Psoas muscle (tissue), 8 donors: ENCODE results near the gene ARFRP1. TPM values are rescaled to one million over a fixed set of nuclear protein-coding genes. Genes with fewer than 3 reads are reported as not detected.

Experiments
- ATAC-seq, 4 donors: fragments of 200-7000 bp; cut with Tn5 transposase; one replicate each; pipeline ENCODE4 v1.9.1; 2020; ENCODE audit warnings: moderate library complexity in 3 of 4, mild to moderate bottlenecking in 2 of 4
- DNase-seq, 2 donors: peaks; one replicate each; pipeline ENCODE4 v3.0.0-alpha.2; 2020
- H3K27ac ChIP-seq: fragments of 200-600 bp; one replicate; pipeline ENCODE4 v1.8.0; 2022
- H3K27me3 ChIP-seq, 3 donors: fragments of 200-600 bp in 1 of 3; one replicate each; pipeline versions ENCODE4 v1.6.1 to v1.8.0; 2013 to 2022; ENCODE audit warnings: low read length in 2 of 3, mild to moderate bottlenecking in 2 of 3, moderate library complexity in 1 of 3; ENCODE audit not compliant: insufficient read depth in 3 of 3
- H3K36me3 ChIP-seq, 2 donors: fragments of 200-600 bp in 1 of 2; one replicate each; pipeline versions ENCODE4 v1.6.1 to v1.8.0; 2013 to 2022; ENCODE audit warnings: low read depth in 1 of 2, mild to moderate bottlenecking in 1 of 2, moderate library complexity in 1 of 2; ENCODE audit not compliant: insufficient read depth in 1 of 2
- H3K4me1 ChIP-seq: fragments of 200-600 bp; one replicate; pipeline ENCODE4 v1.8.0; 2022
- H3K4me3 ChIP-seq: fragments of 200-600 bp; one replicate; pipeline ENCODE4 v1.8.0; 2022; ENCODE audit warnings: mild to moderate bottlenecking
- H3K9me3 ChIP-seq: fragments of 200-600 bp; one replicate; pipeline ENCODE4 v1.8.0; 2022
- CTCF ChIP-seq: fragments of 200-600 bp; IDR thresholded peaks from one replicate; pipeline ENCODE4 v1.8.0; 2022; ENCODE audit warnings: antibody characterized with exemption
- WGBS, 3 donors: extraction: QIAGEN DNeasy Blood & Tissue Kit; methylation state at CpG; one replicate each; pipeline versions ENCODE4 v1.1.6 to v1.1.7; 2013; 5-methylcytosine and 5-hydroxymethylcytosine counted together
- intact Hi-C, 2 donors: fragments of 100-400 bp; cut with DNase I; formaldehyde crosslinking; loops; one replicate each; pipeline versions ENCODE4 v1.11.0 to v1.14.2; 2022
- polyA plus RNA-seq, 3 donors: library from polyadenylated mRNA; stranded (reverse); fragments of 200-250 nt; gene quantifications; one replicate each; pipeline ENCODE4 v1.2.3, GENCODE V29; 2013
- total RNA-seq, 4 donors: library from RNA; stranded (reverse); fragmentation: NEBNext Ultra II Directional in 2 of 4; extraction: Animal tissue kit (Norgen Biotek cat#: 25700) in 2 of 4; gene quantifications; one replicate each; pipeline versions ENCODE4 v1.2.1 to v1.2.4, GENCODE V29; 2021 to 2023
- donor health status: healthy with polysubstance abuse.
- donor health status: DM: no; HTN: no; CAD: no; lungs with moderate emphysema.
- donor health status: Bipolar disorder and iron deficiency.
- donor health status: healthy.
- donor health status: DM: yes; HTN: yes; CAD: no.
- donor health status: DM: no; HTN: no; CAD: no.
- donor health status: DM: no; HTN: no; CAD: no.
- donor health status: DM: yes; HTN: yes; CAD: no.

Gene ARFRP1
- total and polyA plus RNA-seq, 7 donors, result 22.9 to 74.0 (median 32.5) TPM

- ATAC-seq, result no peak
- H3K27ac ChIP-seq, result peak overlapping the region; percentile 71
- H3K4me3 ChIP-seq, result no peak overlapping the region
- intact Hi-C loops, result loop anchor here in 1 of 2 donors (5.0 kb wide), 2 partner anchors 37 to 38 kb away; partner anchors contain the start of genes LIME1 and SLC2A4RG
- DNase-seq, result peak; percentile 24 to 61
- H3K27me3 ChIP-seq, result no peaks in the 10 kb centered on the region
- H3K36me3 ChIP-seq, result peaks cover 3 to 30% of the 10 kb centered on the region in 2 donors
- no peak for TF ChIP-seq CTCF
- H3K9me3 ChIP-seq, result no peaks in the 10 kb centered on the region
- H3K4me1 ChIP-seq, result peaks cover 36% of the 10 kb centered on the region
- 69 to 74% (median 72%) methylated on average over 23 to 24 of the region's 24 CpGs for WGBS, 3 donors
Measured at GRCh38 chr20:63699466-63700198, 8.1 kb downstream of the ARFRP1 start.

- peak; percentile 83 to 85 for DNase-seq
- ATAC-seq, result peak; percentile 47 to 65 (median 58)
- H3K36me3 ChIP-seq, result peaks cover 7 to 30% of the 10 kb centered on the region in 2 donors
- peaks cover 36% of the 10 kb centered on the region for H3K4me1 ChIP-seq
- no peaks in the 10 kb centered on the region for H3K27me3 ChIP-seq
- no peak for TF ChIP-seq CTCF
- H3K9me3 ChIP-seq, result no peaks in the 10 kb centered on the region
- H3K27ac ChIP-seq, result peak overlapping the region; percentile 71
- peak overlapping the region; percentile 9 for H3K4me3 ChIP-seq
- 25 to 34% (median 25%) methylated on average over 16 to 19 of the region's 19 CpGs for WGBS, 3 donors
- intact Hi-C loops, result no loop called here
Measured at GRCh38 chr20:63698739-63699465, 8.9 kb downstream of the ARFRP1 start.

DNA sequence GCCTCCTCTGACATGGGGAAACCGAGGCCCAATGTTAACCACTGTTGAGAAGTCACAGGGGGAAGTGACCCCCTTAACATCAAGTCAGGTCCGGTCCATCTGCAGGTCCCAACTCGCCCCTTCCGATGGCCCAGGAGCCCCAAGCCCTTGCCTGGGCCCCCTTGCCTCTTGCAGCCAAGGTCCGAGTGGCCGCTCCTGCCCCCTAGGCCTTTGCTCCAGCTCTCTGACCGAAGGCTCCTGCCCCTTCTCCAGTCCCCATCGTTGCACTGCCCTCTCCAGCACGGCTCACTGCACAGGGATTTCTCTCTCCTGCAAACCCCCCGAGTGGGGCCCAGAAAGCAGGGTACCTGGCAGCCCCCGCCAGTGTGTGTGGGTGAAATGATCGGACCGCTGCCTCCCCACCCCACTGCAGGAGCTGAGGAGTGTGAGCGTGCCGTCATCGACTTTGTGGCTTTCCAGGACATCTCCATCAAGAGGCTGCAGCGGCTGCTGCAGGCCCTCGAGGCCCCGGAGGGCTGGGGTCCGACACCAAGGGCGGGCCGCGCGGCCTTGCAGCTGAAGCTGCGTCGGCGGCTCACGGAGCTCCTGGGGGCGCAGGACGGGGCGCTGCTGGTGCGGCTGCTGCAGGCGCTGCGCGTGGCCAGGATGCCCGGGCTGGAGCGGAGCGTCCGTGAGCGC, 9.8 kb downstream of the ARFRP1 start:
- H3K9me3 ChIP-seq, result no peaks in the 10 kb centered on the region
- H3K36me3 ChIP-seq, result peaks cover 7 to 27% of the 10 kb centered on the region in 2 donors
- peak overlapping the region; percentile 66 for H3K27ac ChIP-seq
- DNase-seq (peak in 1 of 2 donors; percentile 58), ATAC-seq (no peak)
- TF ChIP-seq CTCF, result no peak
- peak overlapping the region; percentile 9 for H3K4me3 ChIP-seq
- peaks cover 36% of the 10 kb centered on the region for H3K4me1 ChIP-seq
- H3K27me3 ChIP-seq, result no peaks in the 10 kb centered on the region
- intact Hi-C loops, result no loop called here
- WGBS, 3 donors, result 69 to 81% (median 79%) methylated on average over 39 to 40 of the region's 40 CpGs

GRCh38 chr20:63697357-63697867, 10.4 kb downstream of the ARFRP1 start:
- intact Hi-C loops, result no loop called here
- Histone ChIP-seq H3K36me3 (peaks cover 7 to 27% of the 10 kb centered on the region in 2 donors), H3K27me3 (no peaks in the 10 kb centered on the region), H3K9me3 (no peaks in the 10 kb centered on the region), H3K4me1 (peaks cover 36% of the 10 kb centered on the region), H3K27ac (no peak overlapping the region), H3K4me3 (peak overlapping the region; percentile 18)
- DNase-seq (peak in 1 of 2 donors; percentile 64), ATAC-seq (peak in 2 of 4 donors; percentile 2 to 7)
- WGBS, 3 donors, result 35 to 61% (median 43%) methylated on average over 7 of the region's 7 CpGs
- TF ChIP-seq CTCF, result no peak
